GM08714 (cell line): Measurements from ENCODE around the gene TRIM31.

Source experiments
- H3K4me3 ChIP-seq: fragments of 200-500 bp; sonication (Bioruptor generic); 2 replicates; pipeline ENCODE4 v1.5.1; 2014; ENCODE audit warnings: mild to moderate bottlenecking, low read length, inconsistent platforms
- ZNF274 ChIP-seq: IDR thresholded peaks from 2 replicates; pipeline ENCODE4 v1.6.1; 2012; ENCODE audit warnings: mild to moderate bottlenecking, low read depth, low read length

The TRIM31 gene

GRCh38 chr6:30111266-30111856 lies 1.5 kb downstream of the TRIM31 start:
- H3K4me3 ChIP-seq, result no peak overlapping the region
- no peak for TF ChIP-seq ZNF274

GRCh38 chr6:30104661-30105060 lies 8.2 kb downstream of the TRIM31 start:
- no peak overlapping the region for H3K4me3 ChIP-seq
- no peak for TF ChIP-seq ZNF274

GRCh38 chr6:30103872-30104179 lies 9.1 kb downstream of the TRIM31 start:
- no peak overlapping the region; the same call in 1 of the 2 replicates for H3K4me3 ChIP-seq
- no peak for TF ChIP-seq ZNF274

- peak overlapping the region; percentile 18; the same call in 1 of the 2 replicates for H3K4me3 ChIP-seq
These were observed 9.7 kb downstream of the TRIM31 start for GRCh38 chr6:30102970-30103871.

GRCh38 chr6:30102414-30102969 lies 10.4 kb downstream of the TRIM31 start:
- TF ChIP-seq ZNF274, result no peak
- H3K4me3 ChIP-seq, result no peak overlapping the region

More at GRCh38 chr6:30102970-30103871, 9.7 kb downstream of the TRIM31 start:
- no peak for TF ChIP-seq ZNF274

GRCh38 chr6:30101444-30102413 lies 11.2 kb downstream of the TRIM31 start:
- no peak for TF ChIP-seq ZNF274

GRCh38 chr6:30100585-30101443 lies 12.1 kb downstream of the TRIM31 start:
- TF ChIP-seq ZNF274, result no peak
- H3K4me3 ChIP-seq, result peak overlapping the region; percentile 23; the same call in 1 of the 2 replicates

More at GRCh38 chr6:30101444-30102413, 11.2 kb downstream of the TRIM31 start:
- peak overlapping the region; percentile 16; the same call in 1 of the 2 replicates for H3K4me3 ChIP-seq

GRCh38 chr6:30100154-30100553 lies 12.7 kb downstream of the TRIM31 start:
- H3K4me3 ChIP-seq, result no peak overlapping the region

GRCh38 chr6:30097902-30098768 lies 14.8 kb downstream of the TRIM31 start:
- no peak for TF ChIP-seq ZNF274

More at GRCh38 chr6:30100154-30100553, 12.7 kb downstream of the TRIM31 start:
- no peak for TF ChIP-seq ZNF274

GRCh38 chr6:30096829-30097228 lies 16.1 kb downstream of the TRIM31 start:
- no peak overlapping the region for H3K4me3 ChIP-seq
- no peak for TF ChIP-seq ZNF274

More at GRCh38 chr6:30097902-30098768, 14.8 kb downstream of the TRIM31 start:
- H3K4me3 ChIP-seq, result no peak overlapping the region

GRCh38 chr6:30093951-30094661 lies 18.8 kb downstream of the TRIM31 start:
- no peak for TF ChIP-seq ZNF274
- no peak overlapping the region for H3K4me3 ChIP-seq
